Common myeloid progenitor, CD34-positive (primary cell): Measurements from ENCODE around the gene RPL18.
"Not testable (repeated sequence)": the region's sequence is repeated elsewhere in the genome, so short reads cannot be mapped to it uniquely, and the experiment has no call there.

Experiments
- CTCF ChIA-PET: fragments of 350-600 bp; sonication (Branson Sonifier 250); formaldehyde crosslinking; loops from one replicate; lab custom pipeline; 2021; ENCODE audit warnings: antibody characterized with exemption; lab: Charles Lee
- POLR2A ChIA-PET: fragments of 350-600 bp; sonication (Branson Sonifier 250); formaldehyde crosslinking; loops from one replicate; lab custom pipeline; 2021; ENCODE audit warnings: antibody characterized with exemption; lab: Charles Lee
- DNase-seq, 3 donors: peaks; one replicate each; pipeline versions ENCODE4 v3.0.0 to v3.0.0-alpha.2; 2013
- H3K27ac ChIP-seq, 2 experiments: 1 replicate in 1 of 2; 2 replicates in 1 of 2; pipeline ENCODE4 v1.7.0; 2013; ENCODE audit warnings: inconsistent platforms in 2 of 2, low read length in 2 of 2, mild to moderate bottlenecking in 2 of 2, low read depth in 1 of 2, moderate library complexity in 1 of 2; ENCODE audit not compliant: severe bottlenecking in 2 of 2, insufficient read depth in 1 of 2, poor library complexity in 1 of 2
- H3K27me3 ChIP-seq, 5 experiments: replicated peaks in 2 of 5; 1 replicate in 3 of 5; 2 replicates in 2 of 5; pipeline versions ENCODE4 v1.6.1 to v1.7.0; 2013; ENCODE audit warnings: low read length in 4 of 5, mild to moderate bottlenecking in 2 of 5, moderate library complexity in 2 of 5, inconsistent platforms in 1 of 5; ENCODE audit not compliant: insufficient read depth in 5 of 5, control insufficient read depth in 4 of 5
- H3K36me3 ChIP-seq, 4 experiments: 1 replicate in 2 of 4; 2 replicates in 2 of 4; pipeline versions ENCODE4 v1.6.1 to v1.7.0; 2013; ENCODE audit warnings: low read length in 3 of 4, control low read depth in 1 of 4, mild to moderate bottlenecking in 1 of 4; ENCODE audit not compliant: control insufficient read depth in 4 of 4, insufficient read depth in 4 of 4
- H3K4me1 ChIP-seq, 4 experiments: 1 replicate in 3 of 4; 2 replicates in 1 of 4; pipeline versions ENCODE4 v1.6.1 to v1.7.1; 2013; ENCODE audit warnings: low read length in 3 of 4, mild to moderate bottlenecking in 3 of 4, control low read depth in 1 of 4, inconsistent platforms in 1 of 4, moderate library complexity in 1 of 4; ENCODE audit not compliant: control insufficient read depth in 4 of 4, insufficient read depth in 4 of 4; ENCODE audit errors: control extremely low read depth in 1 of 4
- H3K4me3 ChIP-seq, 7 experiments: 1 replicate in 4 of 7; 2 replicates in 3 of 7; pipeline versions ENCODE4 v1.5.1 to v1.7.0; 2013; ENCODE audit warnings: mild to moderate bottlenecking in 7 of 7, low read length in 6 of 7, moderate library complexity in 6 of 7, inconsistent platforms in 2 of 7, low read depth in 2 of 7, control low read depth in 1 of 7; ENCODE audit not compliant: insufficient read depth in 4 of 7, control insufficient read depth in 1 of 7; ENCODE audit errors: extremely low read depth in 1 of 7
- H3K9me3 ChIP-seq, 5 experiments: 1 replicate in 4 of 5; 2 replicates in 1 of 5; pipeline versions ENCODE4 v1.6.1 to v1.7.1; 2013; ENCODE audit warnings: low read length in 4 of 5, mild to moderate bottlenecking in 2 of 5, inconsistent platforms in 1 of 5, low read depth in 1 of 5, moderate library complexity in 1 of 5; ENCODE audit not compliant: control insufficient read depth in 4 of 5, insufficient read depth in 2 of 5; ENCODE audit errors: control extremely low read depth in 1 of 5
- WGBS: methylation state at CpG from one replicate; pipeline ENCODE4 v1.1.5; 2013; ENCODE audit not compliant: insufficient coverage; 5-methylcytosine and 5-hydroxymethylcytosine counted together

RPL18 gene

DNA sequence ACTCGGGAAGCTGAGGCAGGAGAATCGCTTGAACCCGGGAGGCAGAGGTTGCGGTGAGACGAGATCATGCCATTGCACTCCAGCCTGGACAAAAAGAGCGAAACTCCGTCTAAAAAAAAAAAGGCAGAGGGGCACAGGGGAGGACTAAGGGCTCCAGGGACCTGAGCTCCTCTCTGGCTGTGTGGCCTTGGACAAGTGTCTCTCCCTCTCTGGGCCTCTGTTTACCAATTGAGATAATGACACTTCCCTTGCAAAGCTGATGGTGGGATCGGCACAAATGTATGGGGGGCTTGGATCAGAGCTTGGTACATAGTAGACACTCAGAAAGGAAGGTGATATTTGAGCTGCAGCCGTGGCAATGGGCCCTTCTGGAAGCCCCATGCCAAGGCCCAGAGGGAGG lies 23.8 kb downstream of the RPL18 start:
- ChIA-PET POLR2A (no interaction called here), CTCF (interaction anchor here (0.6 to 5.9 kb wide), 6 partner anchors 10 to 323 kb away, joined by 3 to 25 read pairs (median 4); no protein-coding TSS in a partner anchor)
- WGBS, result 99% methylated on average over 9 of the region's 9 CpGs
- no peak overlapping the region for H3K27ac ChIP-seq
- peaks cover 0 to 2% (median 0%) of the 10 kb centered on the region in 4 experiments for H3K4me1 ChIP-seq
- H3K27me3 ChIP-seq, result no peaks in the 10 kb centered on the region
- H3K9me3 ChIP-seq, result no peaks in the 10 kb centered on the region
- no peak overlapping the region for H3K4me3 ChIP-seq
- no peak for DNase-seq
- no peaks in the 10 kb centered on the region for H3K36me3 ChIP-seq

DNA sequence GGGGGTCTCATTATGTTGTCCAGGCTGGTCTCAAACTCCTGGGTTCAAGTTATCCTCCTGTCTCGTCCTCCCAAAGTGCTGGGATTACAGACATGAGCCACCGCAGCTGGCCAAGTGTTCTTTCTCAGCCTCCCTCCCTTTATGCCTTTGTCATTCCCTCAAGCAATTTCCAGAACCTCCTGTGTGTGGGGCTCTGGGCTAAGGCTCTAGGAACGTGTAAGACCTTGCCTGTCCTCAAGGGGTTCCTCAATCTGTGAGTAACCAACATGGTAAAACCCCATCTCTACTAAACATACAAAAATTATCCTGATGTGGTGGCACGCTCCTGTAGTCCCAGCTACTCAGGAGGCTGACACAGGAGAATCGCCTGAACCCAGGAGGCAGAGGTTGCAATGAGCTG lies 28.0 kb downstream of the RPL18 start:
- Histone ChIP-seq H3K27me3 (peaks cover 0 to 1% (median 0%) of the 10 kb centered on the region in 5 experiments), H3K9me3 (no peaks in the 10 kb centered on the region), H3K4me3 (no peak overlapping the region), H3K36me3 (no peaks in the 10 kb centered on the region), H3K4me1 (peaks cover 0 to 6% (median 3%) of the 10 kb centered on the region in 4 experiments), H3K27ac (no peak overlapping the region)
- peak; percentile 20 to 43 (median 35) for DNase-seq
- CTCF ChIA-PET, result interaction anchor here (1.3 to 9.5 kb wide), 3 partner anchors 16 to 101 kb away, joined by 3 to 98 read pairs (median 57); partner anchors contain the start of gene SPACA4
- WGBS, result 97% methylated on average over 5 of the region's 5 CpGs
- POLR2A ChIA-PET, result no interaction called here

GRCh38 chr19:48588670-48589401 lies 30.1 kb downstream of the RPL18 start:
- no peaks in the 10 kb centered on the region for H3K9me3 ChIP-seq
- peaks cover 0 to 10% (median 6%) of the 10 kb centered on the region in 4 experiments for H3K4me1 ChIP-seq
- WGBS, result 4% methylated on average over 30 of the region's 36 CpGs
- H3K27ac ChIP-seq, result no peak overlapping the region
- peak overlapping the region; percentile 13 to 77 (median 48) for H3K4me3 ChIP-seq
- ChIA-PET CTCF (interaction anchor here (0.9 to 9.5 kb wide), 9 partner anchors 9 to 193 kb away, joined by 3 to 98 read pairs (median 4); partner anchors contain the start of gene SPACA4), POLR2A (interaction anchor here (1.8 kb wide), 1 partner anchor 20 kb away, joined by 4 read pairs; no protein-coding TSS in a partner anchor)
- peak; percentile 81 to 88 (median 85) for DNase-seq
- no peaks in the 10 kb centered on the region for H3K36me3 ChIP-seq
- peaks cover 0 to 1% (median 0%) of the 10 kb centered on the region in 5 experiments for H3K27me3 ChIP-seq

DNA sequence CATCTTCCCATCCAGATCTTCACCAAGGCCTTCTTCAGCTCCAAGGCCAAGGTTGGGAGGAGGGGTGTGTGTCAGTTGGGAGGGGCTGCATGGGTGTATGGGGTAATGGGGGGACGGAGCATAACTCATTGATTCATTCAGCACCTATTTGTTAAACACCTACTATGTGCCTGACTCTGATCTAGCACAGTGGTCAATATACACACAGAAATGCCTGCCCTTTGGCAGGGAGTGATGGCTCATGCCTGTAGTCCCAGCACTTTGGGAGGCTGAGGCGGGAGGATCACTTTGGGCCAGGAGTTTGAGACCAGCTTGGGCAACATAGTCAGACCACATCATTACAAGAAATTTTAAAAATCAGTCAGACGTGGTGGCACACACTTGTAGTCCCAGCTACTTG lies 31.6 kb downstream of the RPL18 start:
- DNase-seq, result no peak
- ChIA-PET CTCF (interaction anchor here (0.9 to 9.5 kb wide), 8 partner anchors 20 to 321 kb away, joined by 3 to 98 read pairs (median 4); partner anchors contain the start of gene SPACA4), POLR2A (no interaction called here)
- peaks cover 0 to 1% (median 0%) of the 10 kb centered on the region in 5 experiments for H3K27me3 ChIP-seq
- WGBS, result 100% methylated on average over 1 of the region's 3 CpGs
- H3K4me3 ChIP-seq, result no peak overlapping the region
- peaks cover 0 to 13% (median 7%) of the 10 kb centered on the region in 4 experiments for H3K4me1 ChIP-seq
- no peak overlapping the region for H3K27ac ChIP-seq
- no peaks in the 10 kb centered on the region for H3K9me3 ChIP-seq
- no peaks in the 10 kb centered on the region for H3K36me3 ChIP-seq

GRCh38 chr19:48582168-48582567 lies 36.8 kb downstream of the RPL18 start:
- Histone ChIP-seq H3K9me3 (no peaks in the 10 kb centered on the region), H3K27me3 (no peaks in the 10 kb centered on the region), H3K36me3 (no peaks in the 10 kb centered on the region), H3K4me1 (peaks cover 0 to 7% (median 5%) of the 10 kb centered on the region in 4 experiments), H3K4me3 (no peak overlapping the region), H3K27ac (no peak overlapping the region)
- ChIA-PET CTCF (interaction anchor here (3.1 to 9.5 kb wide), 2 partner anchors 76 to 92 kb away, joined by 30 to 98 read pairs; no protein-coding TSS in a partner anchor), POLR2A (no interaction called here)
- WGBS, result no CpG with 5 or more reads among the region's 2 CpGs
- no peak for DNase-seq

- Histone ChIP-seq H3K4me3 (no peak overlapping the region), H3K36me3 (no peaks in the 10 kb centered on the region), H3K27ac (no peak overlapping the region), H3K27me3 (no peaks in the 10 kb centered on the region), H3K9me3 (no peaks in the 10 kb centered on the region), H3K4me1 (peaks cover 0 to 3% (median 1%) of the 10 kb centered on the region in 4 experiments)
- 80% methylated on average over 1 of the region's 3 CpGs for WGBS
- ChIA-PET POLR2A (no interaction called here), CTCF (interaction anchor here (1.2 kb wide), 1 partner anchor 89 kb away, joined by 4 read pairs; no protein-coding TSS in a partner anchor)
- no peak for DNase-seq
These were observed 40.1 kb downstream of the RPL18 start for GRCh38 chr19:48578891-48579290.

GRCh38 chr19:48577908-48578307 lies 41.1 kb downstream of the RPL18 start:
- H3K27ac ChIP-seq, POLR2A ChIA-PET, H3K9me3 ChIP-seq, H3K4me3 ChIP-seq, H3K36me3 ChIP-seq, DNase-seq, H3K4me1 ChIP-seq, H3K27me3 ChIP-seq: not testable (repeated sequence)
- 92% methylated on average over 7 of the region's 7 CpGs for WGBS
- CTCF ChIA-PET, result interaction anchor here (1.2 kb wide), 1 partner anchor 88 kb away, joined by 4 read pairs; no protein-coding TSS in a partner anchor
